HepG2 (cell line): ENCODE data around the gene PANK3. TPM values are rescaled to one million over a fixed set of nuclear protein-coding genes. Genes with fewer than 3 reads are reported as not detected.

Experiments used
- CEBPG ChIP-seq: IDR thresholded peaks from 2 replicates; pipeline ENCODE4 v1.6.1; 2016
- CHCHD3 ChIP-seq: sonication (generic); formaldehyde crosslinking; IDR thresholded peaks from 2 replicates; pipeline ENCODE4 v1.8.0; 2022; ENCODE audit warnings: mild to moderate bottlenecking, missing genetic modification reagents, moderate library complexity
- FOXA1 ChIP-seq, 2 experiments: fragments of 450-650 bp in 1 of 2; sonication (generic) in 1 of 2; formaldehyde crosslinking in 1 of 2; IDR thresholded peaks; 2 replicates each; pipeline versions ENCODE4 v1.4.0 to v1.6.1; 2016 to 2020; ENCODE audit warnings: missing genetic modification reagents in 1 of 2
- GZF1 ChIP-seq: sonication (generic); formaldehyde crosslinking; IDR thresholded peaks from 2 replicates; pipeline ENCODE4 v1.5.1; 2020; ENCODE audit warnings: mild to moderate bottlenecking, missing genetic modification reagents
- MATR3 ChIP-seq: sonication (generic); formaldehyde crosslinking; IDR thresholded peaks from 2 replicates; pipeline ENCODE4 v1.4.0; 2020; ENCODE audit warnings: missing genetic modification reagents
- NBN ChIP-seq: fragments of 450-650 bp; conservative IDR thresholded peaks from 2 replicates; pipeline ENCODE4 v1.6.1; 2017
- REPIN1 ChIP-seq: sonication (generic); formaldehyde crosslinking; IDR thresholded peaks from 2 replicates; pipeline ENCODE4 v1.8.0; 2022; ENCODE audit warnings: missing genetic modification reagents, low read depth, mild to moderate bottlenecking, borderline replicate concordance
- SSRP1 ChIP-seq: IDR thresholded peaks from 2 replicates; pipeline ENCODE4 v1.6.1; 2016; ENCODE audit warnings: control low read depth
- XBP1 ChIP-seq: sonication (generic); formaldehyde crosslinking; IDR thresholded peaks from 2 replicates; pipeline ENCODE4 v1.5.0; 2020; ENCODE audit warnings: missing genetic modification reagents
- ZFP36 ChIP-seq: fragments of 150-350 bp; IDR thresholded peaks from 2 replicates; pipeline ENCODE4 v1.6.1; 2018; ENCODE audit warnings: borderline replicate concordance, low read length, low read depth; ENCODE audit not compliant: partially characterized antibody
- ZFP90 ChIP-seq: sonication (generic); formaldehyde crosslinking; IDR thresholded peaks from 2 replicates; pipeline ENCODE4 v1.8.0; 2022; ENCODE audit warnings: missing genetic modification reagents, mild to moderate bottlenecking, inconsistent platforms, borderline replicate concordance
- ZKSCAN5 ChIP-seq: sonication (generic); formaldehyde crosslinking; IDR thresholded peaks from 2 replicates; pipeline ENCODE4 v1.5.1; 2020; ENCODE audit warnings: mild to moderate bottlenecking, missing genetic modification reagents
- ZNF101 ChIP-seq: sonication (generic); formaldehyde crosslinking; IDR thresholded peaks from 2 replicates; pipeline ENCODE4 v1.4.0; 2020; ENCODE audit warnings: mild to moderate bottlenecking, low read depth, missing genetic modification reagents, borderline replicate concordance
- ZNF7 ChIP-seq: IDR thresholded peaks from 2 replicates; pipeline ENCODE4 v1.6.1; 2016; ENCODE audit warnings: missing biosample characterization, missing genetic modification reagents
- ZNF703 ChIP-seq: sonication (generic); formaldehyde crosslinking; IDR thresholded peaks from 2 replicates; pipeline ENCODE4 v1.5.1; 2020; ENCODE audit warnings: missing genetic modification reagents, mild to moderate bottlenecking, moderate library complexity, borderline replicate concordance
- ZNF749 ChIP-seq: sonication (generic); formaldehyde crosslinking; IDR thresholded peaks from 2 replicates; pipeline ENCODE4 v1.8.0; 2022; ENCODE audit warnings: mild to moderate bottlenecking, missing genetic modification reagents, moderate library complexity, borderline replicate concordance
- polyA plus RNA-seq, 8 experiments: library from polyadenylated mRNA; depleted of rRNA in 3 of 8; stranded (reverse) in 7 of 8; unstranded in 1 of 8; fragments of >200 nt; fragmentation: Illumina TruSeq in 4 of 8; extraction: Trizol in 4 of 8; gene quantifications; 2 replicates each; pipeline versions ENCODE4 v1.2.1 to v1.2.3, GENCODE V29; 2011 to 2016; ENCODE audit warnings: low read depth in 4 of 8, missing spikeins in 1 of 8, mixed read lengths in 1 of 8; ENCODE audit not compliant: insufficient read depth in 1 of 8
- total RNA-seq, 5 experiments: library from RNA; depleted of rRNA; stranded (reverse); fragments of >200 nt; fragmentation: Illumina TruSeq; extraction: Trizol; gene quantifications; 2 replicates each; pipeline ENCODE4 v1.2.3, GENCODE V29; 2016; ENCODE audit warnings: low read depth in 1 of 5
- TF ChIP-seq, protein P1 (sequence below): sonication (generic); formaldehyde crosslinking; IDR thresholded peaks from 2 replicates; pipeline ENCODE4 v1.9.0; 2021; ENCODE audit warnings: mild to moderate bottlenecking, missing genetic modification reagents
- TF ChIP-seq, protein P2 (sequence below): sonication (generic); formaldehyde crosslinking; IDR thresholded peaks from 2 replicates; pipeline ENCODE4 v1.4.0; 2020; ENCODE audit warnings: missing genetic modification reagents, borderline replicate concordance
- TF ChIP-seq, protein P3 (sequence below): sonication (generic); formaldehyde crosslinking; IDR thresholded peaks from 2 replicates; pipeline ENCODE4 v1.8.0; 2022; ENCODE audit warnings: mild to moderate bottlenecking, missing genetic modification reagents; ENCODE audit not compliant: insufficient replicate concordance

Gene PANK3
- total and polyA plus RNA-seq, 2 of the 13 experiments (the other 11 are each of a cell fraction or from before 2014, with no cell fraction given): 26.9 to 69.5 TPM

DNA sequence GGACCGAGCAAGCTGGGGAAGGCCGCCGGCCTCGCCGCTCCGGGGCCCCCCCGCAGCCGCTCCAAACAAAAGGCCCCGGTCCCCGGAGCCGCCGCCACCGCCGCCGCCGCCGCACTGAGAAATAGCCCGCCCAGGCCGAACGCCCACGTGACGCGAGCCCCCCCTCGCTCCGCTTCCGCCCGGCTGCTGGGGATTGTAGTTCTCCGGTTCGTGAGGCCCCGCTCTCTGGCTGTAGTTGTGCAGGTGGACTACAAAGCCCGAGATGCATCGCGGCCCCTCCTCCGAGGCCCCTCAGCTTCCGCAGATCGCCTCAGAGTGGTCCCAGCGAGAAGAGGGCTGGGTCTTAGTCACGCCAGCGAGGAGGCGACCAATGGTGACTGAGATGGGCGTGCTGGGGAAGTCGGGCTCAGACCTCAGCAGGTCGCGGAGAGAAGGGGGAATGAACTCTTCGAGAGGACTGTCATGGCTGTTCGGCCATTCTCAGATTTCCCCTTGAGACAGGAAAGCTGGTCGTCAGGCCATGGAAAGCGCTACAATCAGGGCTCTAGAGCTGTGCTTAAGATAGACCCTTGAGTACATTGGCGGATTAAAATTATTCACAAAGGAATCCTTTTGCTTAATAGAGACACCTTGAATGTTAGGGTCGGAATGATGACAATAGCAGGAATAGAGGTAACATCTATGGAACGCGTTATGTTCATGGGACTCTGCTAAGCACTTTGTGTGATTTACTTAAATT, 489 bp upstream of the PANK3 start (continued):
- TF ChIP-seq, protein P1, sequence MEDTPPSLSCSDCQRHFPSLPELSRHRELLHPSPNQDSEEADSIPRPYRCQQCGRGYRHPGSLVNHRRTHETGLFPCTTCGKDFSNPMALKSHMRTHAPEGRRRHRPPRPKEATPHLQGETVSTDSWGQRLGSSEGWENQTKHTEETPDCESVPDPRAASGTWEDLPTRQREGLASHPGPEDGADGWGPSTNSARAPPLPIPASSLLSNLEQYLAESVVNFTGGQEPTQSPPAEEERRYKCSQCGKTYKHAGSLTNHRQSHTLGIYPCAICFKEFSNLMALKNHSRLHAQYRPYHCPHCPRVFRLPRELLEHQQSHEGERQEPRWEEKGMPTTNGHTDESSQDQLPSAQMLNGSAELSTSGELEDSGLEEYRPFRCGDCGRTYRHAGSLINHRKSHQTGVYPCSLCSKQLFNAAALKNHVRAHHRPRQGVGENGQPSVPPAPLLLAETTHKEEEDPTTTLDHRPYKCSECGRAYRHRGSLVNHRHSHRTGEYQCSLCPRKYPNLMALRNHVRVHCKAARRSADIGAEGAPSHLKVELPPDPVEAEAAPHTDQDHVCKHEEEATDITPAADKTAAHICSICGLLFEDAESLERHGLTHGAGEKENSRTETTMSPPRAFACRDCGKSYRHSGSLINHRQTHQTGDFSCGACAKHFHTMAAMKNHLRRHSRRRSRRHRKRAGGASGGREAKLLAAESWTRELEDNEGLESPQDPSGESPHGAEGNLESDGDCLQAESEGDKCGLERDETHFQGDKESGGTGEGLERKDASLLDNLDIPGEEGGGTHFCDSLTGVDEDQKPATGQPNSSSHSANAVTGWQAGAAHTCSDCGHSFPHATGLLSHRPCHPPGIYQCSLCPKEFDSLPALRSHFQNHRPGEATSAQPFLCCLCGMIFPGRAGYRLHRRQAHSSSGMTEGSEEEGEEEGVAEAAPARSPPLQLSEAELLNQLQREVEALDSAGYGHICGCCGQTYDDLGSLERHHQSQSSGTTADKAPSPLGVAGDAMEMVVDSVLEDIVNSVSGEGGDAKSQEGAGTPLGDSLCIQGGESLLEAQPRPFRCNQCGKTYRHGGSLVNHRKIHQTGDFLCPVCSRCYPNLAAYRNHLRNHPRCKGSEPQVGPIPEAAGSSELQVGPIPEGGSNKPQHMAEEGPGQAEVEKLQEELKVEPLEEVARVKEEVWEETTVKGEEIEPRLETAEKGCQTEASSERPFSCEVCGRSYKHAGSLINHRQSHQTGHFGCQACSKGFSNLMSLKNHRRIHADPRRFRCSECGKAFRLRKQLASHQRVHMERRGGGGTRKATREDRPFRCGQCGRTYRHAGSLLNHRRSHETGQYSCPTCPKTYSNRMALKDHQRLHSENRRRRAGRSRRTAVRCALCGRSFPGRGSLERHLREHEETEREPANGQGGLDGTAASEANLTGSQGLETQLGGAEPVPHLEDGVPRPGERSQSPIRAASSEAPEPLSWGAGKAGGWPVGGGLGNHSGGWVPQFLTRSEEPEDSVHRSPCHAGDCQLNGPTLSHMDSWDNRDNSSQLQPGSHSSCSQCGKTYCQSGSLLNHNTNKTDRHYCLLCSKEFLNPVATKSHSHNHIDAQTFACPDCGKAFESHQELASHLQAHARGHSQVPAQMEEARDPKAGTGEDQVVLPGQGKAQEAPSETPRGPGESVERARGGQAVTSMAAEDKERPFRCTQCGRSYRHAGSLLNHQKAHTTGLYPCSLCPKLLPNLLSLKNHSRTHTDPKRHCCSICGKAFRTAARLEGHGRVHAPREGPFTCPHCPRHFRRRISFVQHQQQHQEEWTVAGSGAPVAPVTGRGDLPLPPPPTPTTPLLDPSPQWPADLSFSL (CRISPR knock-in tag): no peak
- TF ChIP-seq CEBPG: no peak
- TF ChIP-seq, protein P2, sequence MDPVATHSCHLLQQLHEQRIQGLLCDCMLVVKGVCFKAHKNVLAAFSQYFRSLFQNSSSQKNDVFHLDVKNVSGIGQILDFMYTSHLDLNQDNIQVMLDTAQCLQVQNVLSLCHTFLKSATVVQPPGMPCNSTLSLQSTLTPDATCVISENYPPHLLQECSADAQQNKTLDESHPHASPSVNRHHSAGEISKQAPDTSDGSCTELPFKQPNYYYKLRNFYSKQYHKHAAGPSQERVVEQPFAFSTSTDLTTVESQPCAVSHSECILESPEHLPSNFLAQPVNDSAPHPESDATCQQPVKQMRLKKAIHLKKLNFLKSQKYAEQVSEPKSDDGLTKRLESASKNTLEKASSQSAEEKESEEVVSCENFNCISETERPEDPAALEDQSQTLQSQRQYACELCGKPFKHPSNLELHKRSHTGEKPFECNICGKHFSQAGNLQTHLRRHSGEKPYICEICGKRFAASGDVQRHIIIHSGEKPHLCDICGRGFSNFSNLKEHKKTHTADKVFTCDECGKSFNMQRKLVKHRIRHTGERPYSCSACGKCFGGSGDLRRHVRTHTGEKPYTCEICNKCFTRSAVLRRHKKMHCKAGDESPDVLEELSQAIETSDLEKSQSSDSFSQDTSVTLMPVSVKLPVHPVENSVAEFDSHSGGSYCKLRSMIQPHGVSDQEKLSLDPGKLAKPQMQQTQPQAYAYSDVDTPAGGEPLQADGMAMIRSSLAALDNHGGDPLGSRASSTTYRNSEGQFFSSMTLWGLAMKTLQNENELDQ (CRISPR knock-in tag): no peak
- TF ChIP-seq MATR3 (CRISPR knock-in tag): no peak
- no peak for TF ChIP-seq XBP1 (CRISPR knock-in tag)
- no peak for TF ChIP-seq ZNF749 (CRISPR knock-in tag)
- TF ChIP-seq, protein P3, sequence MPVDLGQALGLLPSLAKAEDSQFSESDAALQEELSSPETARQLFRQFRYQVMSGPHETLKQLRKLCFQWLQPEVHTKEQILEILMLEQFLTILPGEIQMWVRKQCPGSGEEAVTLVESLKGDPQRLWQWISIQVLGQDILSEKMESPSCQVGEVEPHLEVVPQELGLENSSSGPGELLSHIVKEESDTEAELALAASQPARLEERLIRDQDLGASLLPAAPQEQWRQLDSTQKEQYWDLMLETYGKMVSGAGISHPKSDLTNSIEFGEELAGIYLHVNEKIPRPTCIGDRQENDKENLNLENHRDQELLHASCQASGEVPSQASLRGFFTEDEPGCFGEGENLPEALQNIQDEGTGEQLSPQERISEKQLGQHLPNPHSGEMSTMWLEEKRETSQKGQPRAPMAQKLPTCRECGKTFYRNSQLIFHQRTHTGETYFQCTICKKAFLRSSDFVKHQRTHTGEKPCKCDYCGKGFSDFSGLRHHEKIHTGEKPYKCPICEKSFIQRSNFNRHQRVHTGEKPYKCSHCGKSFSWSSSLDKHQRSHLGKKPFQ (CRISPR knock-in tag): no peak
- no peak for TF ChIP-seq ZNF101 (CRISPR knock-in tag)
- TF ChIP-seq FOXA1 (IDR thresholded peaks at IDR 0.05): no peak
- no peak for TF ChIP-seq FOXA1 (CRISPR knock-in tag; IDR thresholded peaks at IDR 0.05)
- TF ChIP-seq ZFP36: no peak
- TF ChIP-seq ZFP90: peak; percentile 70; the same call in 1 of the 2 replicates
- no peak for TF ChIP-seq CHCHD3 (CRISPR knock-in tag)
- no peak for TF ChIP-seq SSRP1 (CRISPR knock-in tag)
- TF ChIP-seq ZNF7 (CRISPR knock-in tag): no peak
- TF ChIP-seq ZNF703 (CRISPR knock-in tag): no peak
- TF ChIP-seq NBN: no peak
- no peak for TF ChIP-seq GZF1 (CRISPR knock-in tag)
- TF ChIP-seq REPIN1: peak; percentile 57; the same call in 1 of the 2 replicates
- TF ChIP-seq ZKSCAN5: no peak
